Central memory CD8-positive, alpha-beta T cell (primary cell): ENCODE data around the gene SLPI.

ENCODE experiments used
- ATAC-seq: fragments of 150-1000 bp; cut with Tn5 transposase; replicated peaks from 2 replicates; pipeline ENCODE4 v1.10.0; 2022; ENCODE audit warnings: mild to moderate bottlenecking, moderate FRiP score, moderate number of reproducible peaks; ENCODE audit not compliant: poor library complexity, severe bottlenecking; ENCODE audit errors: extremely low read depth
- DNase-seq, 2 donors: peaks; one replicate each; pipeline ENCODE4 v3.0.0; 2021; ENCODE audit warnings: low spot score in 2 of 2
- H3K27ac Mint-ChIP-seq: one replicate; pipeline ENCODE4 v1.8.0; 2022; ENCODE audit warnings: low read depth, mild to moderate bottlenecking, moderate library complexity, mixed read lengths
- H3K27me3 Mint-ChIP-seq: one replicate; pipeline ENCODE4 v1.8.0; 2022; ENCODE audit warnings: mixed read lengths
- H3K36me3 Mint-ChIP-seq: one replicate; pipeline ENCODE4 v1.8.0; 2022; ENCODE audit warnings: mild to moderate bottlenecking, moderate library complexity, mixed read lengths; ENCODE audit not compliant: insufficient read depth
- H3K4me1 Mint-ChIP-seq: one replicate; pipeline ENCODE4 v1.8.0; 2022; ENCODE audit warnings: mixed read lengths
- H3K4me3 Mint-ChIP-seq: one replicate; pipeline ENCODE4 v1.8.0; 2022; ENCODE audit warnings: mild to moderate bottlenecking, moderate library complexity, mixed read lengths
- H3K9me3 Mint-ChIP-seq: one replicate; pipeline ENCODE4 v1.8.0; 2022; ENCODE audit warnings: mixed read lengths

Gene SLPI, protein sequence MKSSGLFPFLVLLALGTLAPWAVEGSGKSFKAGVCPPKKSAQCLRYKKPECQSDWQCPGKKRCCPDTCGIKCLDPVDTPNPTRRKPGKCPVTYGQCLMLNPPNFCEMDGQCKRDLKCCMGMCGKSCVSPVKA

DNA sequence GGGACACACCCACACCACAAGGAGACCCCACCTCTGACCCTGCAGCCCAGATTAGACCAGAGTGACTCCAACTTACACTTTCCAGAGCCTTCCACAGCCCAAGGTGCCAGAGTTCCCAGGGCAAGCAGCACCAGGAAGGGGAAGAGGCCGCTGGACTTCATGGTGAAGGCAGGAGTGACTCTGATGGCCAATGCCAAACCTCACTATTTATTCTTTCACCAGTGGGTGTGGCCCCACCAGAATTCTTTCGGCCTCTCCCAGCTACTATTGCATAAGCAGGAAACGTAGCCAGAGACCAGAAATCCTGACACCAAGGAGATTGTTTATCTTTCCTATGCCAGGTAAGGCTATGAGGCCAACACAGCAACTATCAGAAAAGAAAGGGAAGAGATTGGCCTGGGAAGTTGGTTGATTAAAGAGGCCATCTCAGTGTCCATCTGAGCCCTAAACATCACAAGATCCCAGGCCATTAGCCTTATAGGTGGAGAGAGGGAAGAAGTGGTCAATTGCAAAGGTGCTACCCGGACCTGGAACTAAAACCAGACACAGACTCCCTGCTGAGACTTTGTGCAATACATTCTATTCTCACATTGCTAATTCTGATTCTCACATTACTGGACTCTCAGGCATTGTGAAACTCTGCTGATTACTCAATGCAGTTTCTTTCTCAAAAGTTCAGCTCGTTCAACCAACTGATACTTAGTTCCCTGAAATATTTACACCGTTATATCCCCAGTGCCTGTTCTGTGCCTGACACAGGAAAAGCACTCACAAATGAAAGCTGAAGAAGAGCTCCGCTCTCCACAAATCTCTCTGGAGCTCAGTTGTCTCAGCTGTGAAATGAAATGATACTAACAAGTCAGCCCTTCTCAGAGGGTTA, at the start of gene SLPI:
TSS of gene SLPI (minus strand) at position 182 of the 880 bp plus-strand sequence. CDS start at position 161, 21 bp downstream.
- DNase-seq = no peak
- Mint-ChIP-seq H3K4me1 (no peaks in the 10 kb centered on the region), H3K9me3 (no peaks in the 10 kb centered on the region), H3K27ac (no peak within 1 kb of the TSS), H3K36me3 (no peaks in the 10 kb centered on the region), H3K27me3 (peaks cover 66% of the 10 kb centered on the region), H3K4me3 (no peak within 1 kb of the TSS)
- ATAC-seq = no peak

DNA sequence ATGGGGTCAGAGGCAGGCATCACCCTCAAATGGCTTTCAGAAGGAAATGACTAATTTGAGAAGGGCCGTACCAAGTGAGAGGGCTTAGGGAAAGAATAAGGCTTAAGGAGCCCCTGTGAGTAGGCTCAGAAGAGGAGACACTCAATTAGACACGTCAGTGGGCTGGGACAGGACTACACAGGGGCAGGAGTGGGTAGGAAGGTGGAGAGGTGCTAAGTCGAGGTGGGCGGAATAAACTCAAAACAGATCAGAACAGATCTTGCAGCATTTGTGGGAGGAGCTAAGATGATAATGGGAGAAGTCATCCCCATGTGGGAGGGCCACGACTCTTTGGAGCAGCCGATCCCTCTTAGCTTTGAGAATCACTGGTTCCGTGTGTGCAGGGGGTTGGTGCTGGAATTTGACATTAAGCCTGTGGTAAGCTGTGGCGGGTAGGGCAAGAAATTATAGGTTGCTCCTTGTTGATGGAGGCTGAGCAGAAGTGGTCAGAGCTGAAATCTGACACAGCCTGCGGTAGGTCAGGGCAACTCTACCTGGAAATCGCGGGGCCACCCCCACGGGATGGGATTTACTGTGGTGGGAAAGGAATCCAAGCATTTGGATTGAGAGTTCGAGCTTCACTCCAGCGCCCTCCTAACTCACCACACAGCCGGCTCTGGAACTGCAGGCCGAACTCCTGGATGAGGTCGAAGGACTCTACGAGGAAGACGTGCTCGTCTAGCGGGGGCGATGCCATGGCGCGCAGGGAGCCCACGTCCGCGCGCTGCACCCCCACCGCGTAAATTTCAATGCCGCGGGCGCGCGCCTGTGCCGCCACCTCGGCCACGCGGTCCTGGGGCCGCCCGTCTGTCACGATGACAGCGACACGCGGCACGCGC, 49.5 kb upstream of the SLPI start:
- ATAC-seq (no peak), DNase-seq (no peak)
- Mint-ChIP-seq H3K27ac (no peak overlapping the region), H3K4me3 (no peak overlapping the region), H3K9me3 (no peaks in the 10 kb centered on the region), H3K27me3 (peaks cover 59% of the 10 kb centered on the region), H3K4me1 (no peaks in the 10 kb centered on the region), H3K36me3 (peaks cover 2% of the 10 kb centered on the region)

DNA sequence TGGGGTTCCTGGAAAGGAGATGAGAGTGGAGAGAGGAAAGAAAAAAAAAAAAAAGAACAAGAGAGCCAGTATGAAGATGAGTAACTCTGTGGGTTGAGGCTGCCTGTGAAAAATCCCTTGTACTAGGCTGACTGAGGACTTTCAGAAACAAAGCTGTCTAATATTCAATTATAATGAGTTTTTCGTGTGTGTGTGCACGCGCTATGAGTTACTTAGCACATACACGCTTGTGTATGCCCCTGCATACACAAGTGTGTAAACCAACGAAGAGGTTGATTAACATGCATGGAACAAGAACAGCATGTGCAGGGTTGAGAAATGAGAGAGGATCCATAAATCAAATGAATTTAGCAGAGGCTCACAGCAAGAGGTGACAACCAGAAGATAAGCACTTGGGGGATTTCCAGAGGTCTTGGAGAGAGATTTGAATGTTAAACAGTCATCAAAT, 47.5 kb upstream of the SLPI start:
- DNase-seq (no peak), ATAC-seq (no peak)
- Mint-ChIP-seq H3K36me3 (no peaks in the 10 kb centered on the region), H3K27me3 (peaks cover 43% of the 10 kb centered on the region), H3K4me3 (no peak overlapping the region), H3K4me1 (no peaks in the 10 kb centered on the region), H3K27ac (no peak overlapping the region), H3K9me3 (no peaks in the 10 kb centered on the region)

DNA sequence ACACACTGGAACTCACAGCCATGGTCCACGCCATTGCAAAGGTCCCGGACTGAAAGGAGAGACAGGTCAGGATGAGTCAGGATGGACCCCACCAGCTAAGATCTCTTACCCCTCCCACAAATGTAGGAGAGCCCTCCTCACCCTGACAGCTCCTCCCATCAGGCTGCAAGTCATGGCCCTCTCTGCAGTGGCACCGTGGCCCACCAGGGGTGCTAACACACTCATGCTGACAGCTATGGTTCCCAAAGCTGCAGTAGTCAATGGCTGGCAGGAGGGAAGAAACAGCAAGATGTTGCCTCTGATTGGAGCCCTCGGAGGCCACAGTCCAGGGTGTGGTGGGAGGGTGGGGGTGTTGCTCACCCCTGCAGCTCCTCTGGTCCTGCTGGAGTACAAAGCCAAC, 46.6 kb upstream of the SLPI start:
- H3K4me1 Mint-ChIP-seq = no peaks in the 10 kb centered on the region
- no peak overlapping the region for H3K4me3 Mint-ChIP-seq
- H3K36me3 Mint-ChIP-seq = no peaks in the 10 kb centered on the region
- H3K27me3 Mint-ChIP-seq = peaks cover 51% of the 10 kb centered on the region
- H3K27ac Mint-ChIP-seq = no peak overlapping the region
- no peak for DNase-seq
- H3K9me3 Mint-ChIP-seq = no peaks in the 10 kb centered on the region
- ATAC-seq = no peak

DNA sequence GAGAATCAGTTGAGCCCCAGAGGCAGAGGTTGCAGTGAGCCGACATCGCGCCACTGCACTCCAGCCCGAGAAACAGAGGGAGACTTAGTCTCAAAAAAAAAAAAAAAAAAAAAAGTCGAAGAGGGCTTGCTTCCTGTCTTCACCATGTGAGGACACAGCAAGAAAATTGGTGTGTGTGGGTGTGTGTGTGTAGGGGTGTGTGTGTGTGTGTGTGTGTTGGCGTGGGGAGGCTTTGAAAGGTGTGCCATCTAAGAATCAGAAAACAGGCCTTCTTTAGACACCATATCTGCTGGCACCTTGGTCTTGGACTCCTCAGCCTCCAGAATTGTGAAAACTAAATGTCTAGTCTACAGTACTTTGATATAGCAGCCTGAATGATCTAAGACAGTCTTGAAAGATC, 45.4 kb upstream of the SLPI start:
- Mint-ChIP-seq H3K4me3 (no peak overlapping the region), H3K9me3 (no peaks in the 10 kb centered on the region), H3K27ac (no peak overlapping the region), H3K27me3 (peaks cover 41% of the 10 kb centered on the region), H3K4me1 (no peaks in the 10 kb centered on the region), H3K36me3 (no peaks in the 10 kb centered on the region)
- no peak for DNase-seq
- no peak for ATAC-seq

DNA sequence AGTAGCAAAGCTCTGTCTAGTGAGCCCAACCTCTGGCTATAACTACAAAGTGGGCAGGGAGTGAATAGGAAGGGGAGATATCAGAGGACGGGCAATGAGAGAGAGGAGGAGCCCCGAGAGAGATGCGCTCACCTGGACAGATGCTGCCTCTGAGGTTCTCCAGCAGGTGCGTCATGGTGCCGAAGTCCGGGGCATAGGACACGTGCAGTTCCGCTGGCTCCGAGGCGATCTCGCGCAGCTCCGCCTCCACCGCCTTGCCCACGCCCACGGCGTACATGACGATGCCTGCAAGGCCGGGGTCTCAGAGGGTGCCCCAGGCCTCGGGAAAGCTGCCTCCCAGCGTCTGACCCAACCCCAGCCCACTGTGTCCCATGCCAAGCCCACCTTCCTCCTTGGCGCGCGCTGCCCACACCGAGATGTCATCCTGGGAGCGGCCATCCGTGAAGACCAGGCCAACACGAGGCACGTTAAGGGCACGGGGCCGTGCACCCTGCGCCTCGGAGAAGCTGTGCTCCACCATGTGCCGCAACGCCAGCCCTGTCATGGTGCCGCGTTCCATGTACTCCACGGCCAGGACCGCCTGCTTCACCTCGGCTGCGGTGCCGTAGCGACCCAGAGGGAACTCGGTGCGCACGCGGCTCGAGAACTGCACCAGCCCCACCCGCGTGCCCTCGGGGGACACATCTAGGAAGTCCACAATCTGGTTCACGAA, 43.6 kb upstream of the SLPI start:
- Mint-ChIP-seq H3K36me3 (no peaks in the 10 kb centered on the region), H3K9me3 (no peaks in the 10 kb centered on the region), H3K4me1 (peaks cover 11% of the 10 kb centered on the region), H3K4me3 (no peak overlapping the region), H3K27ac (no peak overlapping the region), H3K27me3 (peaks cover 41% of the 10 kb centered on the region)
- DNase-seq = no peak
- no peak for ATAC-seq

DNA sequence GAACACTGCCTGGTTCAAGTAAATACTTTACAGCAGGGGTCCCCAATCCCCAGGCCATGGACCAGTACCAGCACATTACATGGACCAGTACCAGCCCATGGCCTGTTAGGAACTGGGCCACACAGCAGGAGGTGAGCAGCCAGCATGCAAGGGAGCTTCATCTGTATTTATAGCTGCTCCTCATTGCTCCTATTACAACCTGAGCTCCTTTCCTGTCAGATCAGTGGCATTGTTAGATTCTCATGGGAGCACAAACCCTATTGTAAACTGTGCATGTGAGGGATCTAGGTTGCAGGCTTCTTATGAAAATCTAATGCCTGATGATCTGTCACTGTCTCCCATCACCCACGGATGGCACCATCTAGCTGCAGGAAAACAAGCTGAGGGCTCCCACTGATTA, 40.3 kb upstream of the SLPI start:
- Mint-ChIP-seq H3K4me1 (peaks cover 22% of the 10 kb centered on the region), H3K36me3 (no peaks in the 10 kb centered on the region), H3K9me3 (no peaks in the 10 kb centered on the region), H3K4me3 (no peak overlapping the region), H3K27me3 (peaks cover 48% of the 10 kb centered on the region), H3K27ac (no peak overlapping the region)
- DNase-seq (no peak), ATAC-seq (no peak)

DNA sequence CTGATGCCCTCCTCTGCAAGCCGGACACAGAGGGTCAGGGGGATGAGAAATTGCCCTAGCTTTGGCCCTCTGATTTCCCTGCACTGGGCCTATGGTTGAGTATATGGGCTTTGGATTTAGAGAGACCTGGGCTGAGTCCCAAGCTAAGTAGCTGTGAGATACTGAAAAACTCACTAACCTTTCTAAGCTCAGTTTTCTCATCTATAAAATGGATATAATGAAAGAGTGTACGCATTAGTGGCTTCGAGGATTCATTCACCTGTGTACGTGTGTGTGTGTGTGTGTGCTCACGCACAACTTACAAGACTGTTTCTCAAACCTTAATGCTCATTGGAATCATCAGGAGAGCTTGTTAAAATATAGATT, 39.6 kb upstream of the SLPI start:
- Mint-ChIP-seq H3K27me3 (peaks cover 48% of the 10 kb centered on the region), H3K4me3 (peak overlapping the region; percentile 74), H3K4me1 (peaks cover 22% of the 10 kb centered on the region), H3K9me3 (no peaks in the 10 kb centered on the region), H3K36me3 (no peaks in the 10 kb centered on the region), H3K27ac (no peak overlapping the region)
- DNase-seq (no peak), ATAC-seq (no peak)

DNA sequence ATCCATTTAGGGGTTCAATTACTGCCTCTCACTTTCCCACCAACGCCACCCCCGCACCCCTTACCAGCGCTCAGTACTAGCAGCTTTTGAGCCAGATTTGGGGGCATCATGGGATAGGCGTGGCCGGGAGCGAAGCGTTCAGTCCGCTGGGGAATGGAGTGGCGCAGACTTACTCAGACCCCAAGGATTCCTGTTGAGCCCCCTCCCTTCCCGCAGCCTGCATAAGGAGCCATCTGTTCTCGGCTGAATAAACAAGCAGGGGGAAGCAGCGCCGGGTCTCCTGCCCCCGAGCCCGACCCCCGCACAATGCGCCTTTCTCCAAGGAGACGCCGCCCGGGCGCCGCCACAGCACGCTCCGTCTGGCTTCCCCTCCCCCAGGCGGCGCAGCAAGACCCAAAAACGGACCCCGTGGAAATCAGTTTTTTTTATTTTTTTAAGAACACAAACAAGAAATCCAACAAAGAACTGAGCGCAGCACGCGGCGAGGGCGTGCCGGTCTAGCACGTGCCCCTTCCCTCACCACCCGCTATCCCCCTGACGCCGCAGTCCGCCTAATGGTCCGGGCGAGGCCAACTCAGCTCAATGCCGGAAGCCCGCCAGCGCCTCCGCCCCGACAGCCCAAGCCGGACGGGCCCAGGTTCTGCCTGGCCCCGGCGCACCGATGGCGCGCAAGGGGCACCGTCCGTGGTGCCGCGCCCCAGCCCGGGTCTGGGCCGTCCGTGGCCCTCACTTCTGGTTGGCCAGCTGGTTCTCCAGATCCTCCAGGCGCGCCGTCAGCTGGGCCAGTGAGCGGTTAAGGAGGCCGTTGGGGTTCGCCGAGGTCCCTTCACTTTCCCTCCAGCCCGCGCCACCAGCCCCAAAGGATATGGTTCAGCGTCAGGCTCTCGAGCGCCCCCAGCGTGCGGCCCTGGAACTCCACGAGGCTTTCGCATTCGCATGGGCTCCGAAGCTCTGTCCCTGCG, 39.0 kb upstream of the SLPI start:
- Mint-ChIP-seq H3K36me3 (no peaks in the 10 kb centered on the region), H3K27ac (no peak overlapping the region), H3K4me1 (peaks cover 22% of the 10 kb centered on the region), H3K4me3 (peak overlapping the region; percentile 74), H3K9me3 (no peaks in the 10 kb centered on the region), H3K27me3 (peaks cover 48% of the 10 kb centered on the region)
- DNase-seq (peak; percentile 64 to 82), ATAC-seq (peak; percentile 82)

DNA sequence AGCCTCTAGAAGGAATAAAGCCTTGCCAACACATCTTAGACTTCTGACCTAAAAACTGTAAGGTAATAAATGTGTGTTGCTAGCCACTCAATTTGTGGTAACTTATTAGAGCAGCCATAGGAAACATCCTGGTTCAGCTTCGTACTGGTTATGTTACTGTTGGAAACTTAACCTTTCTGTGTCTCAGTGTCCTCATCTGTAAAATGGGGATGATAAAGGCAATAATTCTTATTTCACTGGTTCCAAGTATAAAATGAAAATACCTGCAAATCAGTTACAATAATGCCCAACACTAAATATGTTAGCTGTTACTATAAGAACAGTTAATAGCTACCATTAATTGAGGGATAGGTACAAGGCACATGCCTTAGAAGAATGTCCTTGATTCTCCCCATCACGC, 38.0 kb upstream of the SLPI start:
- no peaks in the 10 kb centered on the region for H3K9me3 Mint-ChIP-seq
- no peak for ATAC-seq
- no peak overlapping the region for H3K27ac Mint-ChIP-seq
- peaks cover 22% of the 10 kb centered on the region for H3K4me1 Mint-ChIP-seq
- H3K27me3 Mint-ChIP-seq = peaks cover 48% of the 10 kb centered on the region
- H3K4me3 Mint-ChIP-seq = peak overlapping the region; percentile 74
- DNase-seq = no peak
- no peaks in the 10 kb centered on the region for H3K36me3 Mint-ChIP-seq

DNA sequence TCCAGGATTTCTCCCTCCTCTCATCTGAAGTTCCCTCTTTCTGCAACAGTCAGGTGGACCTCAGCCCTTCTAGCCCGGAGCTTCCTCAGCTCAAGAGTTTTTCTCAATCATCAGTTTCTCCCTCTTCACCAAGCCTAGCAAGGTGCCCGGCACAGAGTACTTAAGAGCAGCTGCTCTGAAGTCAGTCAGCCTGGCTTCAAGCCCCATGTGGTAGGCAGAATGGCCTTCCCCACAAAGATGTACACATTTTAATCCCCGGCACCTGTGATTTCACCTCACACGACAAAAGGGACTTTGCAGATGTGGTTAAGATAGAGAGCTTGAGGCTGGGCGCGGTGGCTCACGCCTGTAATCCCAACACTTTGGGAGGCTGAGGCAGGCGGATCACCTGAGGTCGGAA, 37.2 kb upstream of the SLPI start:
- no peaks in the 10 kb centered on the region for H3K36me3 Mint-ChIP-seq
- H3K4me1 Mint-ChIP-seq = peaks cover 22% of the 10 kb centered on the region
- no peaks in the 10 kb centered on the region for H3K9me3 Mint-ChIP-seq
- peaks cover 44% of the 10 kb centered on the region for H3K27me3 Mint-ChIP-seq
- no peak overlapping the region for H3K27ac Mint-ChIP-seq
- H3K4me3 Mint-ChIP-seq = no peak overlapping the region
- no peak for ATAC-seq
- no peak for DNase-seq
